ENCODE measurements around the gene JPH2. TPM values are rescaled to one million over a fixed set of nuclear protein-coding genes. Genes with fewer than 3 reads are reported as not detected.

Gene JPH2
- total RNA-seq, 1 donor = under 0.01 TPM

GRCh38 chr20:44110816-44111568 is 76.0 kb downstream of the JPH2 start:
- no peak overlapping the region for H3K4me3 ChIP-seq (ENCODE audit: low read depth, low read length)
- no peak for DNase-seq (ENCODE audit: low read depth)
- no peak for TF ChIP-seq CTCF (IDR thresholded peaks at IDR 0.05; ENCODE audit: insufficient read depth, low read length)

- DNase-seq (ENCODE audit: low read depth) = peak; percentile 79
- no peak overlapping the region for H3K4me3 ChIP-seq (ENCODE audit: low read depth, low read length)
- TF ChIP-seq CTCF (IDR thresholded peaks at IDR 0.05; ENCODE audit: insufficient read depth, low read length) = peak; percentile 41
These were observed 77.0 kb downstream of the JPH2 start for GRCh38 chr20:44109951-44110361.

- H3K4me3 ChIP-seq (ENCODE audit: low read depth, low read length) = no peak overlapping the region
- no peak for TF ChIP-seq CTCF (IDR thresholded peaks at IDR 0.05; ENCODE audit: insufficient read depth, low read length)
- DNase-seq (ENCODE audit: low read depth) = no peak
These were observed 80.4 kb downstream of the JPH2 start for GRCh38 chr20:44106615-44107014.

GRCh38 chr20:44104798-44105517 is 82.0 kb downstream of the JPH2 start:
- DNase-seq (ENCODE audit: low read depth) = peak; percentile 89
- no peak for TF ChIP-seq CTCF (IDR thresholded peaks at IDR 0.05; ENCODE audit: insufficient read depth, low read length)
- no peak overlapping the region for H3K4me3 ChIP-seq (ENCODE audit: low read depth, low read length)

- no peak for TF ChIP-seq CTCF (IDR thresholded peaks at IDR 0.05; ENCODE audit: insufficient read depth, low read length)
- DNase-seq (ENCODE audit: low read depth) = no peak
- H3K4me3 ChIP-seq (ENCODE audit: low read depth, low read length) = no peak overlapping the region
These were observed 84.4 kb downstream of the JPH2 start for GRCh38 chr20:44102582-44102981.

- no peak for DNase-seq (ENCODE audit: low read depth)
- H3K4me3 ChIP-seq (ENCODE audit: low read depth, low read length) = no peak overlapping the region
- TF ChIP-seq CTCF (IDR thresholded peaks at IDR 0.05; ENCODE audit: insufficient read depth, low read length) = no peak
These were observed 87.2 kb downstream of the JPH2 start for GRCh38 chr20:44099832-44100231.

Data from fibroblast of the aortic adventitia (primary cell).